Lung (tissue), 12 donors: ENCODE data around the gene DIS3L2. TPM values are rescaled to one million over a fixed set of nuclear protein-coding genes. Genes with fewer than 3 reads are reported as not detected.

Source experiments
- ATAC-seq: fragments of 200-7000 bp; cut with Tn5 transposase; one replicate; pipeline ENCODE4 v1.9.1; 2020; ENCODE audit warnings: moderate number of reproducible peaks; ENCODE audit not compliant: insufficient read depth, low FRiP score
- DNase-seq, 3 donors: peaks; one replicate each; pipeline ENCODE4 v3.0.0-alpha.2; 2013 to 2017
- H3K27ac ChIP-seq, 2 donors: one replicate each; pipeline ENCODE4 v1.5.1; 2013; ENCODE audit warnings: mild to moderate bottlenecking in 2 of 2, moderate library complexity in 2 of 2, control low read depth in 1 of 2, inconsistent platforms in 1 of 2, low read depth in 1 of 2, low read length in 1 of 2
- H3K27me3 ChIP-seq, 3 donors: one replicate each; pipeline ENCODE4 v1.5.1; 2013; ENCODE audit warnings: low read length in 2 of 3; ENCODE audit not compliant: control insufficient read depth in 3 of 3, insufficient read depth in 3 of 3
- H3K36me3 ChIP-seq, 4 donors: one replicate each; pipeline ENCODE4 v1.5.1; 2013; ENCODE audit warnings: low read length in 4 of 4, mild to moderate bottlenecking in 1 of 4, moderate library complexity in 1 of 4; ENCODE audit not compliant: control insufficient read depth in 4 of 4, insufficient read depth in 4 of 4
- H3K4me1 ChIP-seq, 5 donors: one replicate each; pipeline ENCODE4 v1.5.1; 2013; ENCODE audit warnings: low read length in 5 of 5, mild to moderate bottlenecking in 2 of 5, moderate library complexity in 1 of 5; ENCODE audit not compliant: control insufficient read depth in 5 of 5, insufficient read depth in 5 of 5
- H3K4me3 ChIP-seq: one replicate; pipeline ENCODE4 v1.5.1; 2013; ENCODE audit warnings: mild to moderate bottlenecking, control low read depth, moderate library complexity
- H3K9ac ChIP-seq, 2 donors: one replicate each; pipeline ENCODE4 v1.5.1; 2013; ENCODE audit warnings: low read length in 2 of 2, control low read depth in 1 of 2; ENCODE audit not compliant: insufficient read depth in 1 of 2
- H3K9me3 ChIP-seq, 4 donors: one replicate each; pipeline ENCODE4 v1.5.1; 2013; ENCODE audit warnings: low read length in 3 of 4, mild to moderate bottlenecking in 1 of 4, moderate library complexity in 1 of 4; ENCODE audit not compliant: control insufficient read depth in 4 of 4, insufficient read depth in 3 of 4
- WGBS, 2 donors: extraction: QIAGEN DNeasy Blood & Tissue Kit; methylation state at CpG; one replicate each; pipeline ENCODE4 v1.1.7; 2013; 5-methylcytosine and 5-hydroxymethylcytosine counted together
- polyA plus RNA-seq, 2 donors: library from polyadenylated mRNA; stranded (reverse); fragments of 200-250 nt; gene quantifications; one replicate each; pipeline ENCODE4 v1.2.1, GENCODE V29; 2013
- total RNA-seq, 2 donors: library from RNA; depleted of rRNA in 1 of 2; stranded (reverse); fragments of >200 nt in 1 of 2; gene quantifications; one replicate each; pipeline ENCODE4 v1.2.1, GENCODE V29; 2014 to 2021
- TF ChIP-seq, protein P1 (sequence below): IDR thresholded peaks from 2 replicates; pipeline ENCODE4 v1.5.1; 2012; ENCODE audit warnings: mild to moderate bottlenecking; ENCODE audit errors: control extremely low read depth, extremely low read depth
- donor health status: control.
- donor health status: control.
- donor health status: Bipolar disorder and iron deficiency.
- donor health status: healthy.
- donor health status: DM: yes; HTN: yes; CAD: no.

DIS3L2 gene
- total and polyA plus RNA-seq, 4 donors = 12.7 to 41.0 (median 31.1) TPM

DNA sequence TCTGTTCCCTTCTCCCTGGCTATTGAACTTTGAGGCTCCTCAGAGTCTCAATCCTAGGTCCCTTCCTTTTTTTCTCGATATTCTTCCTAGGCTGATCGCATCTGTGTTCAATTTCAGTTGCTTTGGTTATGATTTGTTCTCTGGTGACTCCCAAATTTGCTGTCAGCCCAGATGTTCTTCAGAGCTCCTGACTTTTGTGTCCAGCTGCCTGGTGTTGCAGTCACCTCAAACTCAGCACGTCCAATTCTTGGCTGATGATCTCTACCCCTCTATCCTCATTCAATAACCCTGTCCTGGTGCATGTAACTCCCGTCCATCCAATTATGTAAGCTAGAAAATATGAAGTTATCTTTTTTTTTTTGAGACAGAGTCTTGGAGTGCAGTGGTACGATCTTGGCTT, 31.4 kb downstream of the DIS3L2 start:
- 74 to 75% methylated on average over 5 of the region's 5 CpGs for WGBS, 2 donors
- H3K9ac ChIP-seq = no peak overlapping the region
- H3K27ac ChIP-seq = no peak overlapping the region
- H3K27me3 ChIP-seq = no peaks in the 10 kb centered on the region
- TF ChIP-seq, protein P1, sequence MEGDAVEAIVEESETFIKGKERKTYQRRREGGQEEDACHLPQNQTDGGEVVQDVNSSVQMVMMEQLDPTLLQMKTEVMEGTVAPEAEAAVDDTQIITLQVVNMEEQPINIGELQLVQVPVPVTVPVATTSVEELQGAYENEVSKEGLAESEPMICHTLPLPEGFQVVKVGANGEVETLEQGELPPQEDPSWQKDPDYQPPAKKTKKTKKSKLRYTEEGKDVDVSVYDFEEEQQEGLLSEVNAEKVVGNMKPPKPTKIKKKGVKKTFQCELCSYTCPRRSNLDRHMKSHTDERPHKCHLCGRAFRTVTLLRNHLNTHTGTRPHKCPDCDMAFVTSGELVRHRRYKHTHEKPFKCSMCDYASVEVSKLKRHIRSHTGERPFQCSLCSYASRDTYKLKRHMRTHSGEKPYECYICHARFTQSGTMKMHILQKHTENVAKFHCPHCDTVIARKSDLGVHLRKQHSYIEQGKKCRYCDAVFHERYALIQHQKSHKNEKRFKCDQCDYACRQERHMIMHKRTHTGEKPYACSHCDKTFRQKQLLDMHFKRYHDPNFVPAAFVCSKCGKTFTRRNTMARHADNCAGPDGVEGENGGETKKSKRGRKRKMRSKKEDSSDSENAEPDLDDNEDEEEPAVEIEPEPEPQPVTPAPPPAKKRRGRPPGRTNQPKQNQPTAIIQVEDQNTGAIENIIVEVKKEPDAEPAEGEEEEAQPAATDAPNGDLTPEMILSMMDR = no peak
- no peak overlapping the region for H3K4me3 ChIP-seq
- peaks cover 0 to 17% (median 0%) of the 10 kb centered on the region in 5 donors for H3K4me1 ChIP-seq
- DNase-seq (no peak), ATAC-seq (no peak)
- H3K36me3 ChIP-seq = no peaks in the 10 kb centered on the region
- H3K9me3 ChIP-seq = no peaks in the 10 kb centered on the region

DNA sequence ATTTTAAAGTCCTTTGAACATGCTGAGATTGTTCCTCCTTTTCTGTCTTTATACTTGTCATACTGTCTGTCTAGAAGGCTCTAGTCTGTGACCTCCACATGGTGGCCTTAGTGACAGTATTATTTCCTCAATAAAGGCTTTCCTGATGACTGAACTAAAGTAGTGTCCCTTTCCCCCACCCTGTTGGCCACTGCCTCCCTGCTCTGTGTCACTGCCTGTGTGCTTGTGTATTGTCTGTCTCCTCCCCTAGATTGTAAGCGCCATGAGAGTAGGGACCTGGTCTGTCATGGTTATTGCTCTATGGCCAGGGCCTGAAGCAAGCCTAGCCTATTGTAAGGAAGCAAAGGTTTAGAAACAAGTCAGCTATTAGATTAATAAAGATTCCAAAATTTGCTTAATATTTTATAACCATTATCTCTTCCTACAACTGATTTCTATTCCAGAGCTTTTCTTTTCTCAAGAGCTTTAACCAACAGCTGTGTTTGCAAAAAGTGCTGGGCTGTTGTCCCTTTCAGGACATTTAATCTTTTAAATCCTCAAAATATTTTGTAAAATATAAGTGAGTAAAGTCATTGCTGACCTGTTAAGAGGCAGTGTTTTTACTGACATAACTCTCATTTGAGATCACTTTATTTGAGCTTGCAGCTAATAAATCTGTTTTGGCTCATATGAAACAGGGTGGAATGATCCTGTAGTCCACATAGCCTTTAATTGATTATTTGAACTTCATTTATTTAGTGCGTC, 35.5 kb downstream of the DIS3L2 start:
- no peaks in the 10 kb centered on the region for H3K9me3 ChIP-seq
- H3K36me3 ChIP-seq = no peaks in the 10 kb centered on the region
- H3K27me3 ChIP-seq = no peaks in the 10 kb centered on the region
- no peak overlapping the region for H3K9ac ChIP-seq
- DNase-seq (no peak), ATAC-seq (no peak)
- peaks cover 0 to 13% (median 0%) of the 10 kb centered on the region in 5 donors for H3K4me1 ChIP-seq
- TF ChIP-seq, protein P1 = no peak
- H3K4me3 ChIP-seq = no peak overlapping the region
- 99 to 100% methylated on average over 2 of the region's 2 CpGs for WGBS, 2 donors
- H3K27ac ChIP-seq = no peak overlapping the region

DNA sequence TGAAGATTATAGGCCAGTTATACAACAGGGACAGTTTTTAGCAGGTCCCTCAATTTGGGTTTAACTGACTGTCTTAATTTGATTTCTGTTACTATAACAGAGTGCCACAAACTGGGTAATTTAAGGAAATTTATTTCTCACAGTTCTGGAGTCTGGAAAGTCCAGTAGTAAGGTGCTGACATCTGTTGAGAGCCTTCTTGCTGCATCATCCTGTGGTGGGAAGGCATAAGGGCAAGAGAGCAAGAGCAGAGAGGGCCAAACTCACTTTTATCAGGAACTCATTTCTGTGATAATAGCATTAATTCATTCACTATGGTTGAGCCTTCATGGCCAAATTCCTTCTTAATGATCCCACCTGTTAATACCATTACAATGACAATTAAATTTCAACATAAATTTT, 36.5 kb downstream of the DIS3L2 start:
- H3K9me3 ChIP-seq = no peaks in the 10 kb centered on the region
- H3K36me3 ChIP-seq = no peaks in the 10 kb centered on the region
- no peaks in the 10 kb centered on the region for H3K27me3 ChIP-seq
- DNase-seq (no peak), ATAC-seq (no peak)
- TF ChIP-seq, protein P1 = no peak
- H3K27ac ChIP-seq = no peak overlapping the region
- H3K4me3 ChIP-seq = no peak overlapping the region
- H3K4me1 ChIP-seq = peaks cover 0 to 12% (median 0%) of the 10 kb centered on the region in 5 donors
- H3K9ac ChIP-seq = no peak overlapping the region

DNA sequence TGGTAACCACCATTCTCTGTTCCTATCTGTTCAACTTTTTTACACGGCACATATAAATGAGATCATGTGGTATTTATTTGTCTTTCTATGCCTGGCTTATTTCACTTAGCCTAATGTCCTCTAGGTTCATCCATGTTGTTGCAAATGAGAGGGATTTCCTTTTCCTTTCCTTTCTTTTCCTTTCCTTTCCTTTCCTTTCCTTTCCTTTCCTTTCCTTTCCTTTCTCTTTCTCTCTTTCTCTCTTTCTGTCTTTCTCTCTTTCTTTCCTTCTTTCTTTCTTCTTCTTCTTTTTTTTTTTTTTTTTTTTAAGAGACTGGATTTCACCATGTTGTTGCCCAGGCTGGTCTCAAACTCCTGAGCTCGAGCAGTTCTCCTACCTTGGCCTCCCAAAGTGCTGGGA, 38.9 kb downstream of the DIS3L2 start:
- Histone ChIP-seq H3K9ac (no peak overlapping the region), H3K4me3 (no peak overlapping the region), H3K36me3 (no peaks in the 10 kb centered on the region), H3K27me3 (no peaks in the 10 kb centered on the region), H3K27ac (no peak overlapping the region), H3K9me3 (no peaks in the 10 kb centered on the region), H3K4me1 (peaks cover 0 to 10% (median 0%) of the 10 kb centered on the region in 5 donors)
- ATAC-seq (no peak), DNase-seq (no peak)
- TF ChIP-seq, protein P1 = no peak
- WGBS, 2 donors = 97% methylated on average over 2 of the region's 2 CpGs
